ENCODE measurements around the gene VSX1. TPM values are rescaled to one million over a fixed set of nuclear protein-coding genes. Genes with fewer than 3 reads are reported as not detected.

The VSX1 gene
- total RNA-seq, 4 donors from 2014 or later: not detected

- TF ChIP-seq POLR2A (IDR thresholded peaks at IDR 0.05) (no peak), POLR2AphosphoS5 (IDR thresholded peaks at IDR 0.05) (no peak), EP300 (IDR thresholded peaks at IDR 0.05) (no peak)
- TF ChIP-seq, protein P1, sequence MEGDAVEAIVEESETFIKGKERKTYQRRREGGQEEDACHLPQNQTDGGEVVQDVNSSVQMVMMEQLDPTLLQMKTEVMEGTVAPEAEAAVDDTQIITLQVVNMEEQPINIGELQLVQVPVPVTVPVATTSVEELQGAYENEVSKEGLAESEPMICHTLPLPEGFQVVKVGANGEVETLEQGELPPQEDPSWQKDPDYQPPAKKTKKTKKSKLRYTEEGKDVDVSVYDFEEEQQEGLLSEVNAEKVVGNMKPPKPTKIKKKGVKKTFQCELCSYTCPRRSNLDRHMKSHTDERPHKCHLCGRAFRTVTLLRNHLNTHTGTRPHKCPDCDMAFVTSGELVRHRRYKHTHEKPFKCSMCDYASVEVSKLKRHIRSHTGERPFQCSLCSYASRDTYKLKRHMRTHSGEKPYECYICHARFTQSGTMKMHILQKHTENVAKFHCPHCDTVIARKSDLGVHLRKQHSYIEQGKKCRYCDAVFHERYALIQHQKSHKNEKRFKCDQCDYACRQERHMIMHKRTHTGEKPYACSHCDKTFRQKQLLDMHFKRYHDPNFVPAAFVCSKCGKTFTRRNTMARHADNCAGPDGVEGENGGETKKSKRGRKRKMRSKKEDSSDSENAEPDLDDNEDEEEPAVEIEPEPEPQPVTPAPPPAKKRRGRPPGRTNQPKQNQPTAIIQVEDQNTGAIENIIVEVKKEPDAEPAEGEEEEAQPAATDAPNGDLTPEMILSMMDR (IDR thresholded peaks at IDR 0.05): no peak
- H3K4me1 ChIP-seq: peaks cover 0 to 11% (median 5%) of the 10 kb centered on the region in 3 donors
- no peak overlapping the region for H3K4me3 ChIP-seq
- H3K9me3 ChIP-seq: no peaks in the 10 kb centered on the region
- no peak overlapping the region for H3K27ac ChIP-seq
- no peak for ATAC-seq
- no peaks in the 10 kb centered on the region for H3K36me3 ChIP-seq
- peaks cover 80% of the 10 kb centered on the region for H3K27me3 ChIP-seq
Measured at GRCh38 chr20:25089096-25089495, 7.2 kb upstream of the VSX1 start.

DNA sequence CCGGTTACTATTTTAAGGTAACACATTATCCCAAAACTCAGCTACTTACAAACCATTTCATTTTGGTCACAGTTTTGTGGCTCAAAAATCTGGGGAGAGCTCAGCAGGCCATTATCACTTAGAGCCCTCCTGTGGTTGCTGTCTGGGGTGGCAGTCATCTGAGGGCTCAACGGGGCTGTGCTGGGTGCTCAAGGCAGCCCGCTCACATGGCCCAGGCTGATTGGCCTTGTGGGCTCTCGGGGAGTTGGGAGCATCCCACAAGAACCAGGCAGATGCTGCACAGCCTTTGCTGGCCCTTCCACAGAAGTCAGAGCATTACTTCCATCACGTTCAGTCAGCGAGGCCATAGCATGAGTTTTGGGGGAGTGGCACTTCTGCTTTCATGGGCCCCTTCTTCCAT lies 6.3 kb upstream of the VSX1 start:
- no peaks in the 10 kb centered on the region for H3K9me3 ChIP-seq
- 50% methylated on average over 2 of the region's 6 CpGs; no CpG with 5 or more reads in 1 of the 2 donors for WGBS, 2 donors (ENCODE audit: low coverage in 1 of 2)
- H3K36me3 ChIP-seq: no peaks in the 10 kb centered on the region
- H3K4me1 ChIP-seq: peaks cover 0 to 19% (median 10%) of the 10 kb centered on the region in 3 donors
- no peak for ATAC-seq
- H3K27me3 ChIP-seq: peaks cover 88% of the 10 kb centered on the region
- H3K4me3 ChIP-seq: no peak overlapping the region
- H3K27ac ChIP-seq: no peak overlapping the region
- TF ChIP-seq EP300 (IDR thresholded peaks at IDR 0.05) (no peak), POLR2AphosphoS5 (IDR thresholded peaks at IDR 0.05) (no peak), POLR2A (IDR thresholded peaks at IDR 0.05) (no peak)
- TF ChIP-seq, protein P1 (IDR thresholded peaks at IDR 0.05): no peak

- Histone ChIP-seq H3K36me3 (no peaks in the 10 kb centered on the region), H3K9me3 (no peaks in the 10 kb centered on the region), H3K27me3 (peaks cover 97% of the 10 kb centered on the region), H3K27ac (no peak overlapping the region), H3K4me1 (peaks cover 0 to 24% (median 10%) of the 10 kb centered on the region in 3 donors), H3K4me3 (no peak overlapping the region)
- 50 to 75% methylated on average over 1 to 2 of the region's 4 CpGs for WGBS, 2 donors (ENCODE audit: low coverage in 1 of 2)
- TF ChIP-seq POLR2A (IDR thresholded peaks at IDR 0.05): no peak
- no peak for TF ChIP-seq EP300 (IDR thresholded peaks at IDR 0.05)
- TF ChIP-seq, protein P1 (IDR thresholded peaks at IDR 0.05): no peak
- TF ChIP-seq POLR2AphosphoS5 (IDR thresholded peaks at IDR 0.05): no peak
- no peak for ATAC-seq
Measured at GRCh38 chr20:25087186-25087929, 5.4 kb upstream of the VSX1 start.

DNA sequence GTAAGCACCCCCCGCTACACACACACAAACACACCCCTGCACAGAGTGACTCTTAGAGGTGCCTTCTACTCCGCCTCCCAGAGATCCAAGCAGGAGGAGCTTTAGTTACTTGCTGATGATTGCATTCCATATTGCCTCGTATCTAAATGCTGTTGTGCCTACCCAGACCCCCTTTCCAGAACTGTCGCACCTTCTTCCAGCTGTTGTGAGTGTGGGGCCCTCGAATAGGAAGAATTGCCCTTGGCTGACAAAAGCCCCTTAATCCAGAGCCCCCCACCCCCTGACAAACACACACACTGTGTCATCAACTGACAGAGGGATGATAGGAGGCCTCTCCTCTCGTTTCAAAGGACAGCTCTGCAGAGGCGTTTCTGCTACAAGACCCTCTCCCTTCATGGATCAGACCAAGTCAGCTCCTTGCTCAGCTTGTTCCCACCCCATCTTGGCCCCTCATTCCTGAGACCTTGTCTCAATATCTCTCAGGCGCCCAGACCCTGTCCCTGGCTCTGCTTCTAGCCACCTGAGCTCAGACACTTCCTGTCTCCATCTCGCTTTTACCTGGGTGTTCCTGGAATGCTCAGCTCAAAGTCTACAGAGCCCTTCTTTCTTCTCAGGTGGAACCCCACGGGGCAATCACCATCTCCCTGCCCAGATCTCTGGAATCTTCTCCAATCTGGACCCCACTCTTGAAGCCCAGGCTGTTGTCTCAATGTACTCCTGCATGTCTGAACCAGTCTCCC lies 4.0 kb upstream of the VSX1 start:
- TF ChIP-seq POLR2AphosphoS5 (IDR thresholded peaks at IDR 0.05) (no peak), POLR2A (IDR thresholded peaks at IDR 0.05) (no peak), EP300 (IDR thresholded peaks at IDR 0.05) (no peak)
- TF ChIP-seq, protein P1 (IDR thresholded peaks at IDR 0.05): no peak

More for the DNA sequence above, 4.0 kb upstream of the VSX1 start:
- 52 to 73% methylated on average over 4 to 5 of the region's 10 CpGs for WGBS, 2 donors (ENCODE audit: low coverage in 1 of 2)
- H3K4me3 ChIP-seq: no peak overlapping the region
- H3K27ac ChIP-seq: no peak overlapping the region
- H3K9me3 ChIP-seq: no peaks in the 10 kb centered on the region
- H3K4me1 ChIP-seq: peaks cover 0 to 38% (median 10%) of the 10 kb centered on the region in 3 donors
- peaks cover 100% of the 10 kb centered on the region for H3K27me3 ChIP-seq
- ATAC-seq: no peak
- no peaks in the 10 kb centered on the region for H3K36me3 ChIP-seq

All from gastroesophageal sphincter (tissue), 4 donors.